GM18526 (cell line): ENCODE data around the gene RPL5.

ENCODE experiments used
- POLR2A ChIP-seq: IDR thresholded peaks from 3 replicates; pipeline ENCODE4 v1.6.1; 2011; ENCODE audit not compliant: insufficient read length; ENCODE audit errors: extremely low read depth

The RPL5 gene

GRCh38 chr1:92862605-92863004 is 30.8 kb downstream of the RPL5 start:
- no peak for TF ChIP-seq POLR2A

- no peak for TF ChIP-seq POLR2A
Observed at GRCh38 chr1:92864131-92864530, 32.3 kb downstream of the RPL5 start.

- TF ChIP-seq POLR2A: no peak
Observed at GRCh38 chr1:92870591-92870990, 38.8 kb downstream of the RPL5 start.

GRCh38 chr1:92872719-92873118 is 40.9 kb downstream of the RPL5 start:
- no peak for TF ChIP-seq POLR2A

- TF ChIP-seq POLR2A: no peak
Observed at GRCh38 chr1:92874987-92875386, 43.1 kb downstream of the RPL5 start.

GRCh38 chr1:92876351-92876750 is 44.5 kb downstream of the RPL5 start:
- TF ChIP-seq POLR2A: no peak

GRCh38 chr1:92877081-92877711 is 45.4 kb downstream of the RPL5 start:
- no peak for TF ChIP-seq POLR2A

- no peak for TF ChIP-seq POLR2A
Observed at GRCh38 chr1:92877792-92878191, 46.0 kb downstream of the RPL5 start.

- no peak for TF ChIP-seq POLR2A
Observed at GRCh38 chr1:92879316-92879968, 47.6 kb downstream of the RPL5 start.

- TF ChIP-seq POLR2A: no peak
Observed at GRCh38 chr1:92881391-92881790, 49.6 kb downstream of the RPL5 start.

- TF ChIP-seq POLR2A: no peak
Observed at GRCh38 chr1:92882819-92883218, 51.0 kb downstream of the RPL5 start.

- TF ChIP-seq POLR2A: no peak
Observed at GRCh38 chr1:92883297-92883696, 51.5 kb downstream of the RPL5 start.

GRCh38 chr1:92884195-92884594 is 52.4 kb downstream of the RPL5 start:
- TF ChIP-seq POLR2A: no peak

- TF ChIP-seq POLR2A: no peak
Observed at GRCh38 chr1:92886886-92887419, 55.1 kb downstream of the RPL5 start.

- no peak for TF ChIP-seq POLR2A
Observed at GRCh38 chr1:92887465-92887864, 55.6 kb downstream of the RPL5 start.
